Upper lobe of left lung (tissue), 6 donors: ENCODE measurements around the gene TNPO2. TPM values are rescaled to one million over a fixed set of nuclear protein-coding genes. Genes with fewer than 3 reads are reported as not detected.
A peak's percentile ranks its signal among the peaks of the same experiment; 100 is the strongest.
"Not testable (repeated sequence)": the region's sequence is repeated elsewhere in the genome, so short reads cannot be mapped to it uniquely, and the experiment has no call there.

ENCODE experiments used
- ATAC-seq, 2 donors: fragments of 200-7000 bp; cut with Tn5 transposase; one replicate each; pipeline ENCODE4 v1.9.1; 2022; ENCODE audit warnings: mild to moderate bottlenecking in 2 of 2, moderate library complexity in 2 of 2; ENCODE audit not compliant: low FRiP score in 2 of 2
- DNase-seq, 2 donors: peaks; one replicate each; pipeline ENCODE4 v3.0.0-alpha.2; 2019 to 2020
- H3K27ac ChIP-seq, 4 donors: fragments of 200-600 bp; sonication (generic); one replicate each; pipeline ENCODE4 v1.5.1; 2016 to 2019
- H3K27me3 ChIP-seq, 4 donors: fragments of 200-600 bp; sonication (generic); one replicate each; pipeline ENCODE4 v1.5.1; 2017 to 2019
- H3K36me3 ChIP-seq, 4 donors: fragments of 200-600 bp; sonication (generic); one replicate each; pipeline ENCODE4 v1.5.1; 2016 to 2019
- H3K4me1 ChIP-seq, 4 donors: fragments of 200-600 bp; sonication (generic); one replicate each; pipeline ENCODE4 v1.5.1; 2018 to 2019
- H3K4me3 ChIP-seq, 4 donors: fragments of 200-600 bp; sonication (generic); one replicate each; pipeline ENCODE4 v1.5.1; 2017 to 2019; ENCODE audit warnings: mild to moderate bottlenecking in 2 of 4, moderate library complexity in 1 of 4
- H3K9me3 ChIP-seq, 4 donors: fragments of 200-600 bp; sonication (generic); one replicate each; pipeline ENCODE4 v1.5.1; 2018 to 2019
- EP300 ChIP-seq, 4 donors: sonication (generic); formaldehyde crosslinking; IDR thresholded peaks; one replicate each; pipeline ENCODE4 v1.5.1; 2017; ENCODE audit warnings: antibody characterized with exemption in 4 of 4, control low read depth in 2 of 4
- POLR2A ChIP-seq, 4 donors: fragments of 450-650 bp; IDR thresholded peaks; one replicate each; pipeline ENCODE4 v1.5.1; 2016 to 2017; ENCODE audit warnings: antibody characterized with exemption in 4 of 4, mild to moderate bottlenecking in 2 of 4
- POLR2AphosphoS5 ChIP-seq, 2 donors: sonication (generic); formaldehyde crosslinking; IDR thresholded peaks; one replicate each; pipeline ENCODE4 v1.5.1; 2017; ENCODE audit warnings: antibody characterized with exemption in 2 of 2
- WGBS, 2 donors: methylation state at CpG; one replicate each; pipeline ENCODE4 v1.1.5; 2017 to 2018; 5-methylcytosine and 5-hydroxymethylcytosine counted together
- total RNA-seq, 6 donors: library from RNA; depleted of rRNA in 4 of 6; stranded (reverse); fragments of >200 nt in 4 of 6; gene quantifications; one replicate each; pipeline versions ENCODE4 v1.1.0 to v1.2.1, GENCODE V29; 2016 to 2021
- TF ChIP-seq, protein P1 (sequence below), 6 experiments: fragments of 450-650 bp in 4 of 6; fragments of 200-600 bp in 2 of 6; sonication (generic) in 2 of 6; IDR thresholded peaks; one replicate each; pipeline ENCODE4 v1.5.1; 2016 to 2019; ENCODE audit warnings: antibody characterized with exemption in 6 of 6
- donor health status: DM: no; HTN: no; CAD: no; lungs with moderate emphysema.
- donor health status: DM: no; HTN: yes; CAD: no; lungs with severe emphysema.

TNPO2 gene
- total RNA-seq, 6 donors from 2014 or later: 43.5 to 124 (median 46.1) TPM

DNA sequence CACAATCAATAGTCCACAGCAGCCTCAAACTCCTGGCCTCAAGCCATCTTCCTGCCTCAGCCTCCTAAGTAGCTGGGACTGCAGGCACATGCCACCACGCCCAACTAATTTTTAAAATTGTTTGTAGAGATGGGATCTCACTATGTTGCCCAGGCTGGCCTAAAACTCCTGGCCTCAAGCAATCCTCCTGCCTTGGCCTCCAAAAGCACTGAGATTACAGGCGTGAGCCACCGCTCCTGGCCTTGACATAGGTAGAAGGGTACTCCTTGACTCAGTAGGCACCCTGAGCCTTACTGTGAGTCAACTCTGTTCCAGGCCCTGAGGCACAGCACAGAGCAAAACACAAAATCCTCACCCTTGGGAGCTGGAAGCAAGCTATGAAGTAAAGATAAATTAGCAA lies 7.8 kb downstream of the TNPO2 start:
- Histone ChIP-seq H3K4me3 (no peak overlapping the region), H3K27ac (no peak overlapping the region), H3K9me3 (no peaks in the 10 kb centered on the region), H3K27me3 (no peaks in the 10 kb centered on the region), H3K36me3 (peaks cover 18 to 74% (median 60%) of the 10 kb centered on the region in 4 donors), H3K4me1 (peaks cover 9 to 10% (median 10%) of the 10 kb centered on the region in 4 donors)
- WGBS, 2 donors: 92 to 100% methylated on average over 3 of the region's 3 CpGs
- DNase-seq: no peak
- TF ChIP-seq, protein P1, sequence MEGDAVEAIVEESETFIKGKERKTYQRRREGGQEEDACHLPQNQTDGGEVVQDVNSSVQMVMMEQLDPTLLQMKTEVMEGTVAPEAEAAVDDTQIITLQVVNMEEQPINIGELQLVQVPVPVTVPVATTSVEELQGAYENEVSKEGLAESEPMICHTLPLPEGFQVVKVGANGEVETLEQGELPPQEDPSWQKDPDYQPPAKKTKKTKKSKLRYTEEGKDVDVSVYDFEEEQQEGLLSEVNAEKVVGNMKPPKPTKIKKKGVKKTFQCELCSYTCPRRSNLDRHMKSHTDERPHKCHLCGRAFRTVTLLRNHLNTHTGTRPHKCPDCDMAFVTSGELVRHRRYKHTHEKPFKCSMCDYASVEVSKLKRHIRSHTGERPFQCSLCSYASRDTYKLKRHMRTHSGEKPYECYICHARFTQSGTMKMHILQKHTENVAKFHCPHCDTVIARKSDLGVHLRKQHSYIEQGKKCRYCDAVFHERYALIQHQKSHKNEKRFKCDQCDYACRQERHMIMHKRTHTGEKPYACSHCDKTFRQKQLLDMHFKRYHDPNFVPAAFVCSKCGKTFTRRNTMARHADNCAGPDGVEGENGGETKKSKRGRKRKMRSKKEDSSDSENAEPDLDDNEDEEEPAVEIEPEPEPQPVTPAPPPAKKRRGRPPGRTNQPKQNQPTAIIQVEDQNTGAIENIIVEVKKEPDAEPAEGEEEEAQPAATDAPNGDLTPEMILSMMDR (IDR thresholded peaks at IDR 0.05): no peak
- TF ChIP-seq POLR2AphosphoS5 (IDR thresholded peaks at IDR 0.05) (no peak), EP300 (IDR thresholded peaks at IDR 0.05) (no peak), POLR2A (IDR thresholded peaks at IDR 0.05) (no peak)
- no peak for ATAC-seq

DNA sequence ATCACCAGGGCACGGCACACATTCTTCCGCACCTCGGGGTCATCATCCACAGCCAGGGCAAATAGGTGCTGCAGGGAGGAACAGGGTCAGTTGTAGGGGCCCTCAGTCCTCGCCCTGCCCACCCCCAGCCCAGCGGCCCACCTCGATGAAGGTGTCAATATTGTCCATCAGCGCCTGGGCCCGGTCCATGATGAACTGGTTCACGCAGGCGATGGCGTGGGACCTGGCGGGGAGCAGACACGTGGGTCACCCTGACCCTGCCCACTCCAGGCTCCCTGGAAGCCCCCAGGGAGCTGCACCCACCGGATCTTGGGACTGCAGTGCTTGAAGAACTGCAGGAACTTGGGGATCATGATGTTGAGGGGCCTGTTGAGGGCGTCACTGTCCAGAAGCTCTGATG lies 8.6 kb downstream of the TNPO2 start:
- ATAC-seq (no peak), DNase-seq (no peak)
- 94 to 97% methylated on average over 6 to 15 of the region's 15 CpGs for WGBS, 2 donors
- Histone ChIP-seq H3K4me3 (no peak overlapping the region), H3K27ac (no peak overlapping the region), H3K27me3 (no peaks in the 10 kb centered on the region), H3K9me3 (no peaks in the 10 kb centered on the region), H3K4me1 (peaks cover under 1 to 2% (median 1%) of the 10 kb centered on the region in 4 donors), H3K36me3 (peaks cover 27 to 82% (median 68%) of the 10 kb centered on the region in 4 donors)
- TF ChIP-seq EP300 (IDR thresholded peaks at IDR 0.05): no peak
- no peak for TF ChIP-seq POLR2AphosphoS5 (IDR thresholded peaks at IDR 0.05)
- TF ChIP-seq, protein P1 (IDR thresholded peaks at IDR 0.05): no peak
- TF ChIP-seq POLR2A (IDR thresholded peaks at IDR 0.05): no peak

DNA sequence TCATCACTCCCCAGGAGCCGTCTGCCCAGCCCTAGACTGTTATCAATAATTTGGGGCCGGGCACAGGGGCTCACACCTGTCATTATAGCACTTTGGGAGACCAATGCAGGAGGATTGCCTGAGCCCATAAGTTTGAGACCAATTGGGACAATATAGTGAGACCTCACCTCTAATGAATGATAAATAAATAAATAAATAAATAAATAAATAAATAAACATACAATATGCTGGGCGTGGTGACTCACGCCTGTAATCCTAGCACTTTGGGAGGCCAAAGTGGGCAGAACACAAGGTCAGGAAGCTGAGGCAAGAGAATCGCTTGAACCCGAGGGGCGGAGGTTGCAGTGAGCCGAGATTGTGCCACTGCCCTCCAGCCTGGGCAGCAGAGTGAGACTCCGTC lies 10.4 kb downstream of the TNPO2 start:
- not testable (repeated sequence) for ATAC-seq, H3K4me3 ChIP-seq, H3K27me3 ChIP-seq, H3K4me1 ChIP-seq, DNase-seq, H3K27ac ChIP-seq, H3K9me3 ChIP-seq
- WGBS, 2 donors: 96 to 98% methylated on average over 9 of the region's 9 CpGs
- H3K36me3 ChIP-seq: peaks cover 36 to 93% (median 78%) of the 10 kb centered on the region in 4 donors

DNA sequence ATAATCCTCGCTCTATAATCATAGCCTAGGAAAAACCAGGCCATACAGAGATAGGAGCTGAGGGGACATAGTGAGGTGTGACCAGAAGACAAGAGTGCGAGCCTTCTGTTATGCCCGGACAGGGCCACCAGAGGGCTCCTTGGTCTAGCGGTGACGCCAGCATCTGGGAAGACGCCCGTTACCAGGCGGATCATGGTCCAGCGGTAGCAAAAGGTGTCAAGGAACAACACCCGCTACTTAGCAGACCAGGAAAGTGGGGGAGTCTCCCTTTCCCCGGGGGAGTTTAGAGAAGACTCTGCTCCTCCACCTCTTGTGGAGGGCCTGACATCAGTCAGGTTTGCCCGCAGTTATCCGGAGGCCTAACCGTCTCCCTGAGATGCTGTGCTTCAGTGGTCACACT lies 11.7 kb downstream of the TNPO2 start:
- peaks cover 39 to 96% (median 77%) of the 10 kb centered on the region in 4 donors for H3K36me3 ChIP-seq
- H3K27ac ChIP-seq, H3K27me3 ChIP-seq, ATAC-seq, H3K4me1 ChIP-seq, H3K4me3 ChIP-seq, H3K9me3 ChIP-seq: not testable (repeated sequence)
- DNase-seq: peak in 1 of 2 donors; percentile 44
- TF ChIP-seq, protein P1 (IDR thresholded peaks at IDR 0.05): peak; percentile 15 to 57 (median 34)
- 61 to 91% methylated on average over 3 to 11 of the region's 14 CpGs for WGBS, 2 donors

DNA sequence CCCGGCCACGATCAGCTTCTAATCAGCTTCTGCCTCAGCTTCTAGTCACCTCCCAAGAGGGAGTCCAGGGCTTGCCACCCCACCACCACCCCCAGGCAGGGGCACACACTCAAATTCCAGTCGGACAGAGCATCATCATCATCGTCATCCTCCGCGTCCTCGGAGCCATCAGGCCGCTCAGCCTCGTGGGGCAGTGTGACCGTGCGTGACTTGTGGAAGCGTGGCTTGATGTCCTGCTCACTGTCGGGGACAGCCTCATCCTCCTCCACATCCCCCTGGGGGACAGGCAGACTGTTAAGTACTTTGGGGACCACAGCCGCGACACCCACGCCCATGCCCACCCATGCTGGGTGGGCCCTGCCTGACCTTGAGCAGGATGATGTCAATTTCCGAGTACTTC lies 12.5 kb downstream of the TNPO2 start:
- Histone ChIP-seq H3K36me3 (peaks cover 38 to 97% (median 79%) of the 10 kb centered on the region in 4 donors), H3K27ac (no peak overlapping the region), H3K27me3 (no peaks in the 10 kb centered on the region), H3K4me1 (no peaks in the 10 kb centered on the region), H3K9me3 (no peaks in the 10 kb centered on the region), H3K4me3 (no peak overlapping the region)
- no peak for DNase-seq
- WGBS, 2 donors: 96% methylated on average over 17 of the region's 17 CpGs; no CpG with 5 or more reads in 1 of the 2 donors
- TF ChIP-seq EP300 (IDR thresholded peaks at IDR 0.05) (no peak), POLR2AphosphoS5 (IDR thresholded peaks at IDR 0.05) (no peak), POLR2A (IDR thresholded peaks at IDR 0.05) (no peak)
- TF ChIP-seq, protein P1 (IDR thresholded peaks at IDR 0.05): no peak
- no peak for ATAC-seq
